Measurements from ENCODE around the gene ACTL8.

The ACTL8 gene

GRCh38 chr1:17713993-17714392, 41.1 kb upstream of the ACTL8 start:
- no peaks in the 10 kb centered on the region for H3F3A ChIP-seq (ENCODE audit: control insufficient read depth, insufficient read depth)
- no peaks in the 10 kb centered on the region for H3K9me3 ChIP-seq (ENCODE audit: control insufficient read depth, insufficient read depth, low read length)
- no peaks in the 10 kb centered on the region for H3K36me3 ChIP-seq (ENCODE audit: control insufficient read depth, low read length)
- H3K4me1 ChIP-seq (ENCODE audit: control insufficient read depth, low read length): no peaks in the 10 kb centered on the region
- H3K79me2 ChIP-seq (ENCODE audit: control insufficient read depth, low read length): no peaks in the 10 kb centered on the region
- no peak overlapping the region for H3K4me3 ChIP-seq (ENCODE audit: low read length)
- no peaks in the 10 kb centered on the region for H4K20me1 ChIP-seq (ENCODE audit: control insufficient read depth, insufficient read depth, low read depth, low read length)
- no peaks in the 10 kb centered on the region for H3K9me2 ChIP-seq (replicated peaks; ENCODE audit: control insufficient read depth, low read length)
- no peak overlapping the region for H3K27ac ChIP-seq (ENCODE audit: low read depth, low read length)
- no peaks in the 10 kb centered on the region for H3K27me3 ChIP-seq (ENCODE audit: control insufficient read depth, low read length)
- TF ChIP-seq EZH2phosphoT487 (IDR thresholded peaks at IDR 0.05; ENCODE audit: borderline replicate concordance, low read length) (no peak), CTCF (IDR thresholded peaks at IDR 0.05; ENCODE audit: low read depth, low read length, poor library complexity, severe bottlenecking) (no peak)
- H3K4me2 ChIP-seq (ENCODE audit: low read length): no peak overlapping the region

GRCh38 chr1:17717594-17718535, 37.3 kb upstream of the ACTL8 start:
- H3K27ac ChIP-seq (ENCODE audit: low read depth, low read length): no peak overlapping the region
- H3K79me2 ChIP-seq (ENCODE audit: control insufficient read depth, low read length): no peaks in the 10 kb centered on the region
- H3K27me3 ChIP-seq (ENCODE audit: control insufficient read depth, low read length): no peaks in the 10 kb centered on the region
- no peaks in the 10 kb centered on the region for H3K9me3 ChIP-seq (ENCODE audit: control insufficient read depth, insufficient read depth, low read length)
- H4K20me1 ChIP-seq (ENCODE audit: control insufficient read depth, insufficient read depth, low read depth, low read length): no peaks in the 10 kb centered on the region
- H3K4me2 ChIP-seq (ENCODE audit: low read length): no peak overlapping the region
- H3K9me2 ChIP-seq (replicated peaks; ENCODE audit: control insufficient read depth, low read length): no peaks in the 10 kb centered on the region
- H3K36me3 ChIP-seq (ENCODE audit: control insufficient read depth, low read length): no peaks in the 10 kb centered on the region
- H3K4me1 ChIP-seq (ENCODE audit: control insufficient read depth, low read length): no peaks in the 10 kb centered on the region
- no peak for TF ChIP-seq CTCF (IDR thresholded peaks at IDR 0.05; ENCODE audit: low read depth, low read length, poor library complexity, severe bottlenecking)
- TF ChIP-seq EZH2phosphoT487 (IDR thresholded peaks at IDR 0.05; ENCODE audit: borderline replicate concordance, low read length): no peak
- H3F3A ChIP-seq (ENCODE audit: control insufficient read depth, insufficient read depth): no peaks in the 10 kb centered on the region
- H3K4me3 ChIP-seq (ENCODE audit: low read length): no peak overlapping the region

DNA sequence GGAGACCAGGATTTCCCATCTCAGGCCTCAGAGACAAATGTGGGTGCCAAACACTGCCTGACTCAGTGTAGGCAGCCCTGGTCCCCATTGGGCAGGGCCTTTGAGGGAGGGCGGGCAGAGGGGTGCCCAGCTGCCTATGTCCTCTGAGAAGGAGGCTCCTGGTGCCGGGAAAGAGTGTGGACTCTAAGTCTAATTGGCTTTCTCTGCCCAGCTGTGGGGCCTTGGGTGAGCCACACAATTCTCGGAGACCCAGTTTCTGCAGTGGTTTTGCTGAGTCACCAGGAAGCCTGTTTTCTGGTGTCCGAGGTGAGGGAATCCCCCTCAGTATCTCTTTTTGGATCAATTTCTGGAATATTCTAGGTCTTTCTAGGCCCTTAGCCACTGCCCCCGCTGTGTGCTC, 35.3 kb upstream of the ACTL8 start:
- H3K9me2 ChIP-seq (replicated peaks; ENCODE audit: control insufficient read depth, low read length): no peaks in the 10 kb centered on the region
- no peak overlapping the region for H3K27ac ChIP-seq (ENCODE audit: low read depth, low read length)
- H3F3A ChIP-seq (ENCODE audit: control insufficient read depth, insufficient read depth): no peaks in the 10 kb centered on the region
- H3K4me2 ChIP-seq (ENCODE audit: low read length): no peak overlapping the region
- no peaks in the 10 kb centered on the region for H3K4me1 ChIP-seq (ENCODE audit: control insufficient read depth, low read length)
- no peaks in the 10 kb centered on the region for H3K36me3 ChIP-seq (ENCODE audit: control insufficient read depth, low read length)
- H3K79me2 ChIP-seq (ENCODE audit: control insufficient read depth, low read length): no peaks in the 10 kb centered on the region
- TF ChIP-seq CTCF (IDR thresholded peaks at IDR 0.05; ENCODE audit: low read depth, low read length, poor library complexity, severe bottlenecking) (no peak), EZH2phosphoT487 (IDR thresholded peaks at IDR 0.05; ENCODE audit: borderline replicate concordance, low read length) (no peak)
- H3K4me3 ChIP-seq (ENCODE audit: low read length): no peak overlapping the region
- no peaks in the 10 kb centered on the region for H4K20me1 ChIP-seq (ENCODE audit: control insufficient read depth, insufficient read depth, low read depth, low read length)
- H3K9me3 ChIP-seq (ENCODE audit: control insufficient read depth, insufficient read depth, low read length): no peaks in the 10 kb centered on the region
- no peaks in the 10 kb centered on the region for H3K27me3 ChIP-seq (ENCODE audit: control insufficient read depth, low read length)
